Fibroblast of villous mesenchyme (primary cell): ENCODE results near the gene FOXN1. TPM values are rescaled to one million over a fixed set of nuclear protein-coding genes. Genes with fewer than 3 reads are reported as not detected.

Experiments
- DNase-seq: peaks from one replicate; pipeline ENCODE4 v3.0.0-alpha.2; 2010; ENCODE audit warnings: low read depth
- H3K4me3 ChIP-seq: 2 replicates; pipeline ENCODE4 v1.5.1; 2011; ENCODE audit warnings: low read depth, mild to moderate bottlenecking, low read length
- CTCF ChIP-seq: IDR thresholded peaks from 2 replicates; pipeline ENCODE4 v1.5.1; 2012; ENCODE audit warnings: low read depth, mild to moderate bottlenecking, low read length; ENCODE audit not compliant: insufficient read depth
- total RNA-seq: library from RNA; depleted of rRNA; stranded (reverse); fragments of >200 nt; gene quantifications from 2 replicates; pipeline ENCODE4 v1.2.3, GENCODE V29; 2012

FOXN1 gene
- total RNA-seq, 1 donor = not detected

GRCh38 chr17:28488533-28489276, 17.4 kb upstream of the FOXN1 start:
- TF ChIP-seq CTCF = no peak

GRCh38 chr17:28491286-28491685, 14.9 kb upstream of the FOXN1 start:
- no peak overlapping the region for H3K4me3 ChIP-seq
- no peak for TF ChIP-seq CTCF
- no peak for DNase-seq

More at GRCh38 chr17:28488533-28489276, 17.4 kb upstream of the FOXN1 start:
- H3K4me3 ChIP-seq = no peak overlapping the region
- peak; percentile 12 for DNase-seq

GRCh38 chr17:28491860-28492259, 14.3 kb upstream of the FOXN1 start:
- H3K4me3 ChIP-seq = no peak overlapping the region
- DNase-seq = no peak
- no peak for TF ChIP-seq CTCF

- H3K4me3 ChIP-seq = no peak overlapping the region
- DNase-seq = peak; percentile 34
- no peak for TF ChIP-seq CTCF
Observed at GRCh38 chr17:28492352-28493310, 13.5 kb upstream of the FOXN1 start.

- peak; percentile 61 for DNase-seq
- TF ChIP-seq CTCF = no peak
- no peak overlapping the region for H3K4me3 ChIP-seq
Observed at GRCh38 chr17:28493460-28493859, 12.7 kb upstream of the FOXN1 start.

- no peak overlapping the region for H3K4me3 ChIP-seq
- DNase-seq = peak; percentile 62
- TF ChIP-seq CTCF = peak; percentile 91
Observed at GRCh38 chr17:28494445-28495188, 11.5 kb upstream of the FOXN1 start.
